GM21360 (cell line): ENCODE results near the gene PEF1.

Source experiments
- ATAC-seq: cut with Tn5 transposase; IDR thresholded peaks from one replicate; pipeline ENCODE4 v1.9.1; 2021; ENCODE audit warnings: mild to moderate bottlenecking, moderate library complexity; ENCODE audit not compliant: unreplicated experiment

Gene PEF1

GRCh38 chr1:31655104-31655503, 10.4 kb upstream of the PEF1 start:
- ATAC-seq: no peak

GRCh38 chr1:31654474-31654776, 9.7 kb upstream of the PEF1 start:
- no peak for ATAC-seq

- no peak for ATAC-seq
These were observed 9.2 kb upstream of the PEF1 start for GRCh38 chr1:31653717-31654473.

GRCh38 chr1:31652891-31653499, 8.3 kb upstream of the PEF1 start:
- ATAC-seq: no peak

- ATAC-seq: no peak
These were observed 7.1 kb upstream of the PEF1 start for GRCh38 chr1:31651766-31652165.

- ATAC-seq: no peak
These were observed 6.4 kb upstream of the PEF1 start for GRCh38 chr1:31651089-31651420.

- ATAC-seq: no peak
These were observed 5.7 kb upstream of the PEF1 start for GRCh38 chr1:31650161-31651088.

GRCh38 chr1:31648641-31649357, 4.1 kb upstream of the PEF1 start:
- ATAC-seq: no peak

GRCh38 chr1:31648190-31648589, 3.5 kb upstream of the PEF1 start:
- no peak for ATAC-seq

- ATAC-seq: no peak
These were observed 2.4 kb upstream of the PEF1 start for GRCh38 chr1:31647106-31647505.

GRCh38 chr1:31646259-31646960, 1.7 kb upstream of the PEF1 start:
- no peak for ATAC-seq

GRCh38 chr1:31645274-31645568, 545 bp upstream of the PEF1 start:
- no peak for ATAC-seq

- ATAC-seq: no peak
These were observed 608 bp downstream of the PEF1 start for GRCh38 chr1:31643976-31644559.

GRCh38 chr1:31642897-31643296, 1.8 kb downstream of the PEF1 start:
- no peak for ATAC-seq

GRCh38 chr1:31642366-31642765, 2.3 kb downstream of the PEF1 start:
- no peak for ATAC-seq

GRCh38 chr1:31640964-31641363, 3.7 kb downstream of the PEF1 start:
- no peak for ATAC-seq

GRCh38 chr1:31640179-31640578, 4.5 kb downstream of the PEF1 start:
- no peak for ATAC-seq

- ATAC-seq: no peak
These were observed 5.1 kb downstream of the PEF1 start for GRCh38 chr1:31639543-31639942.

GRCh38 chr1:31637915-31638673, 6.6 kb downstream of the PEF1 start:
- no peak for ATAC-seq

- ATAC-seq: no peak
These were observed 11.6 kb downstream of the PEF1 start for GRCh38 chr1:31633117-31633516.
